Endothelial cell of hepatic sinusoid (primary cell): ENCODE measurements around the gene KCTD4.
"Not testable (repeated sequence)": the region's sequence is repeated elsewhere in the genome, so short reads cannot be mapped to it uniquely, and the experiment has no call there.

Source experiments
- in situ Hi-C: cut with HindIII; loops from 2 replicates; pipeline ENCODE4 v1.10.0; 2017; ENCODE audit warnings: low sequenced_read_pairs

KCTD4 gene

DNA sequence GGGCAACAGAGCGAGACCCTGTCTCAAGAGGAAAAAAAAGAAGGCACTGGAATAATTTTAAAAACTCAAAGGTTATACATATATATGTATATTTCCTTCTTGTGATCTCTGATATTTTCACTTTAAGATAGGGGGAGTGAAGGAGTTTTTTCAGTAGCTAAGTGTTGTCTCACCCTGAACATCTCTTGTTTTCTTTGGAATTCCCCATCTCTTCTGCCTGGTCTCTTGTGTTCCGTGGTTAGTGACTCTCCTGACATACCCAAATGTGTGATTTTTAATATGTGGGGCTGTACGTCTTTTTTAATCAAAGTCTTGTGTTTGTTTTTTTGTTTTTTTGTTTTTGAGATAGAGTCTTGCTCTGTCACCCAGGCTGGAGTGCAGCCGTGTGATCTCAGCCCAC is 15.3 kb upstream of the KCTD4 start:
- in situ Hi-C loops = no loop called here

DNA sequence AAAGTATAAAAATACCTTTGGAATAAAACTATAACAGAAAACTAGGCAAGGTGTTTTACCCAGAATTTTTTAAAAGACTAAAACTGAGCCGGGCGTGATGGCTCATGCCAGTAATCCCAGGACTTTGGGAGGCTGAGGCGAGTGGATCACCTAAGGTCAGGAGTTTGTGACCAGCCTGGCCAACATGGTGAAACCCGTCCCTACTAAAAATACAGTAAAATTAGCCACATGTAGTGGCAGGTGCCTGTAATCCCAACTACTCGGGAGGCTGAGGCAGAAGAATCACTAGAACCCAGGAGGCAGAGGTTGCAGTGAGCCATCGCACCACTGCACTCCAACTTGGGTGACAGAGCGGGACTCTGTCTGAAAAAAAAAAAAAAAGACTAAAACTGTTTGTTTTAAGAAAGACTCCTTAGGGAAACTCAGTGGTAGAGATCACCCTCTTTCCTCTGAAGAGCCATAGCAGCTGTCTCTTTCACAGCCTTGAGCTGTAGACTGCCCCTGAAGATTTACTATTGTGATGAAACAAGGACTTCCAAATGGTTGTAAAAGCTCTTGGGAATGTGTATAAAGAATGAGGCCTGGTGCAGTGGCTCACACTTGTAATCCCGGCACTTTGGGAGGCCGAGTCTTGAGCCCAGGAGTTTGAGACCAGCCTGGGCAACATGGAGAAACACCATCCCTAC is 14.7 kb upstream of the KCTD4 start:
- in situ Hi-C loops = no loop called here

DNA sequence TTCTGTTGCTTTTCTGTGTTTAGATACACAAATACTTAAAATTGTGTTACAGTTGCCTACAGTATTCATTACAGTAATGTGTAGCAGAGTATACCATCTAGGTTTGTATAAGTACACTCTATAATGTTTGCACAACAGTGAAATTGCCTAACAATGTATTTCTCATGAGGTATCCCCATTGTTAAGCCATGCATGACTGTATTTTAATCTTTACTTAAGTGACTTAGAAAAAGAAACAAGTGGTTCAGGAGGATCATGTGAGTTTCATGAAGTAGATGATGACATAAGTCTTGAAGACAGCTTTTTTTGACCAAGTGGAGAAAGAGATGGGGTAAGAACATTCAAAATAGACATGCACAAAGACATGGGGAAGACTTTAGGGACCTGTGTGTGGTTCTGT is 8.4 kb upstream of the KCTD4 start:
- in situ Hi-C loops = no loop called here

DNA sequence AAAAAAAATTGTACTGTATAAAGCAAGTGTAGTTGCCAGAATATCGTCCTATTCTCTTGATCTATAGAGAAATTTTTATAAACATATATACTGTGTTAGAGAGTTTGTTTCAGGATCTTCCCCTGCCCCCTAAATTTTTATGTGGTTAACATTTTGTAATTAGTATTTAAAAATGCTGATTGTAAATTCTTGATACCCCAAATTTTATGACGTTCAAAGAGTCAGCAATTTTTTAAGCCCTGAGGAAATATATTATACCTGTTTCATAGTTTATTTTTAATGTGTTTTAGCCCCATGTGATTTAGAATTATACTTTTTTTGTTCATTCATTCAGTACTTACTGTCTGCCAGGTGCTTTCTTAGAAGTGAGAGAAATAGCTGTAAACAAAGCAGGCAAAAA is 7.3 kb upstream of the KCTD4 start:
- in situ Hi-C loops = no loop called here

DNA sequence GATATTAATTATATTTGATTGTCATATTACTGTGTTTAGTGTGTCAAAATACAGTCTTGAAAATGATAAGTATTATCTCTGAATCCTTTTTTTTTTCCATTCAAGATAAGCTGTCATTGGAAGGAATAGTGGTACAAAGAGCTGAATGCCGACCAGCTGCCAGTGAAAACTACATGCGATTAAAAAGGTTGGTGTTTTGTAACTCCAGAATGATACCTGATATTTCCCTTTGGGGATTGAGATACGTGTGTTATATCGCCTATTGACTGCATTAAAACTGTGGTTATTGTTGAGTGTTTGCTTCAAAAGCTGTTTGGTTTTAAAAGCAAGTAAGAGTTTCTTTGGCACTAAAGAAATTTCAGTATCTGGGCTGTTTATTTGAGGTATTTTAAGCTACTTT is 6.5 kb upstream of the KCTD4 start:
- in situ Hi-C loops = no loop called here

DNA sequence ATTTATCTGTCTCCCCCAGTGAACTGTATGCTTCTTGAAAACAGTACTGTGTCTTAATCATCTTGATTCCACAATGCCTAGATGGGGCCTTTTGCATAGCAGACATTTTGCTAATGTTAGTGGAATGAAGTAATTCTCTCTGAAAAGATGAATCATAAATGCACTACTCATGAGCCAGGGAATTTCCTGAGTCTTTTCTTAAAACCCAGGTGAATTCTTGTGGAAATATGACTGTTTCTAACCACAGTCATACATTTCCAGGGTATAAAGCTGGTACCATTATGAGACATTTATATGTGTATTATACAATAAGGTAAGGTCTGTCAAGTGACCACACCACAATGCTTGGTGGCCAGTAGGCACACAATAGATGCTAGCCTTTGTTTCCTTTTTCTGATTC is 5.5 kb upstream of the KCTD4 start:
- in situ Hi-C loops = no loop called here

DNA sequence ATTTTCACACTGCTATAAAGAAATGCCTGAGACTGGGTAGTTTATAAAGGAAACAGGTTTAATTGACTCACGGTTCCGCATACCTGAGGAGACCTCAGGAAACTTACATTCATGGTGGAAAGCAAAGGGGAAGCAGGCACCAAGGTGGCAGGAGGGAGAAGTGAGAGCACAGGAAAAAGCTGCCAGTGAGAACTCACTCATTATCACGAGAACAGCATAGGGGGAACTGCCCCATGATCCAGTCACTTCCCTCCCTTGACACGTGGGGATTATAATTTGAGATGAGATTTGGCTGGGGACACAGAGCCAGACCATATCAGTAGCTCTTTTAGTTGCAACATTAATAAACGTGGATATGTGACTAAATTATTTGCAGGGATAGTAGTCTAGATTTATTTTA is 4.3 kb upstream of the KCTD4 start:
- in situ Hi-C loops = no loop called here

DNA sequence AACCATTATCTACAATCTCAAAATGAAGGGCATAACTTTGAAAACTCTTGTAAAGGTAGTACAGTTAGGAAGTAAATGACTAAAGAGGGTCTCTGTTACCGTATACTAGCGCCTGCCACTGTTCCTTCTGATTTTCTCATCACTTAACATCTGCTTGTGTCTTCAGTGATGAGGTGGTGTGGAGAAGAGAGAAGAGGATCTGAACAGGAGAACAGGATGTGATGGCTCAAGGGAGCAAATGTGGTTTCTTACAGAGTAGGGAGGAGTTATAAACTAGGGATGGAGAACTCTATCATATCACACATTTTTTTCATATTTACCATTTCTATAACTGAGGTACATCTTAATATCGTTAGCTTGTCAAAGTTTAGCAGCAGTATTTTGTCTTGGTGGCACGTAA is 1.1 kb downstream of the KCTD4 start:
- in situ Hi-C loops = no loop called here

DNA sequence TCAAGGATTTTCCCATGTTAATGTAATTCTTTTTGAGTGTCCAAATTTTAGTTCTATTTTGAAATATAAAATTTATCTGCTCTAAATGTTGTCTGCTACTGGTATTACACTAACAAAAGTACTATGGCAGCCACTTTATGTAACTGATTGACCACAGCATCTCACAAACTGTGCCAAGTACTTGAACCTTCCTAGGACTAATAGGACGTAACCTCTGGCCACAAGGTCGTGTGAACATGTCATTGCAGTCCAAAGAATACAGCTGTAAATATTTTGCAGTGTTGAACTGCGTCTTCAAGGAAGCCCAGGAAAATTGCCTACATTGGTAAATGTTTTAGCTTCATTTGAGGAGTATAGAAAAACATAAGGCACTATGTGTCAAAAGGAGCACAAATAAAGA is 1.9 kb downstream of the KCTD4 start:
- in situ Hi-C loops = no loop called here

DNA sequence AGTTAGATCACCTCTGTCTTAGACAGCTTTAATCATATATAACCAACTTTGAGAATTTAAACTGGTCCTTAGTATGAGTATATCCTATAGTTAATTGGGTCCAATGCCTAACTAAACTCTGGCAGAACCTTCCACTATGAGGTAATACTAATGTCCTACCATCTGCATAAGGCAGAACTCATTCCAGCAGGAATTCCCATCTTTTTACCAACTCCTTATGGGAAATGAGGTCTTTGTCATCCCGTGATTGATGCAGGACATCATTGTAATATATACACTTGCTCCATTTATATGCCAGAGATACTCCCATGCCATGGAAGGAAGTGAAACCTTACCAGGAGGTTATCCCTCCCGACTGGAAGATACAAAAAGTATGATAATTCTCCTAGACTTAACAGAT is 2.8 kb downstream of the KCTD4 start:
- in situ Hi-C loops = no loop called here

DNA sequence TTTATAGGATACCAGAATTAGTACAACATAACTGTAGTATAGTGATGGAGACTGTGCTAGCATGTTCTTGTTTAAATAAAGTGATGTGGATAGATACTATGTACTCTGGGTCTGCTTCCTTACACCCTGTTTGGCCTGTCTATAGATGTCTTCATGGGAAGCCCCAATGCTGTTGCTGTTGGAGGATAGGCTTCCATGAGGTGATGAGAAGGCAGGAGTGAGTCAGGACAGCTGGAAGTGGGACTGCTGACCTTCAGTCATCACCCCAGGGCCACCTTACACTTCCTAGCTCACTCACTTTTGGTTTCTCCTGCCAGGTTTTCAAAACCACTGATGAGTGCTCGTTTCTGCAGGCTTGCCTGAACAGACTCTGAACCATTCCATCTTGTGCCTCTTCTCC is 4.2 kb downstream of the KCTD4 start:
- in situ Hi-C loops = no loop called here

DNA sequence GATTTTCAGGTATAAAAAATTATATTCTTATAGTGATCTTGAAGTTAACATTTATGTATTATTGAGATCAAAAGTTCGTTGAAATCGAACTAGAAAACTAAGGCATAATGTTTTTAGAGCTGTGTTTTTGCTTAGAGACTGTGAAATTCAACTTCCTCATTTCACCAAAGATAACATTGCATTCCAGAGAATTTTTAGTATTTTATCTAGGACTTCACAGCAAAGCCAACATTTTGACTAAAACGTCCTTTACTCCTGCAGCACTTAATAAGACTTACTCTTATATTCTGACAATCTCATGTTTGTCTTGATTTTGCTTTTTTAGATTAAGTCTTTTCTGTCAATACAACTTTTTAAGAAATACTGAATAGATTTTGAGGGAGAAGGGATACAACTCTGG is 4.7 kb downstream of the KCTD4 start:
- in situ Hi-C loops = no loop called here

DNA sequence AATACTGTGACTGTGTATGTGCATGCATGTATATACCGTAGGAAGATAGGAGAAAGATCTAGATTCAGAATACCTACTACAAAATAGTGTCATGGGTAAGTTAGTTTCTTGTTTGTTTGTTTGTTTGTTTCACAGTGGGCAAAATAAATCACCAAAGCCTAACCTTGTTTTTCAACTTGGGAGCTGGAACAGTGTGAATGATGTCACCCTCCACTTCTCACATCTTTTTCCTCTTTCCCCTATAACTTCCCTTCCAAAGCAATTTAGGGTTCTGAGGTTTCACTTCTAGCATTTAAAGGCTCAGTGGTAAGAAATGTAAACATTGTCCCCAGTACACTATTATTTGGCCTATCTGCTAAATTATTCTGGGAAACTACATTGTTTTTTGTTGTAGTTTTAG is 5.4 kb downstream of the KCTD4 start:
- in situ Hi-C loops = no loop called here

DNA sequence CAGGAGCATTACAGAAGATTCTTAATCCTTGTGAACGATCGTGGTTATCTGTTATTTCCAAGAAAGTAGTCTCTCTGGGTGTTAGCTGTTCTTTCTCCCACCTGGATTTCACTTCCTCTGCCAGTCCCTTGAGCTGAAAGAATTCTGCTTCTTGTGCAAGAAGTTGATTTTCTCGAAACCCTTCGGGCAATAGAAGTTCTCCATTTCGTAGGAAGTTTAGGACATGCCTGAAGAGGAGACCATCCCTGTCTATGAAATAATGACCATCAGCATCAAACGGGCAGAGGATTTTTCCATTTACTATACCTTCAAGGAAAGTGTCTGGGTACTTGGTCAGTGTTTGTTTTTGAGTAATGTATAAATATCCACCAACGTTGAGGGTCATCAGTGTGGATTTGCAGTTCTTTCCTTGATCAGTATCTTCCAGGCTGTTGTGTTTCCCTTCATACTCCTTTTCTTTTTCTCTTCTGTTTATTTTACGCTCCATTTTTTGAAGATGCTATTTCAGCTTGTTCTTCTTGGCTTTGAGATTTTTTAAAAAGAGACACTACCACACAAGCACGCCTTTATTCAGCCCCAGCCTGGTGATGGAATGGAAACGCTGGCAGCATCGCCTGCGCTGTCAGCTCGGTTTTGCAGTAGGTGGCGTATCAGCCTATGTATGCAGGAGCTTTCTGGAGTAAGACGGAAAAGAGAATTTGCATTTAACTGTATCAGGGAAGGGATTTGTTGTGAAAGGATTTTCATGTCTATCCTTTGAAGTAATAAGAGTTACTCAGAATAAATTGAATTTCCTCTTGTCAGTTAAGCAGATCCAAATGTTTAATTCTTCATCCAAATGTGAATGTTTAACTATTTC is 6.5 kb downstream of the KCTD4 start:
- in situ Hi-C loops = loop anchor here (5.0 kb wide), 1 partner anchor 98 kb away; no protein-coding TSS in a partner anchor

DNA sequence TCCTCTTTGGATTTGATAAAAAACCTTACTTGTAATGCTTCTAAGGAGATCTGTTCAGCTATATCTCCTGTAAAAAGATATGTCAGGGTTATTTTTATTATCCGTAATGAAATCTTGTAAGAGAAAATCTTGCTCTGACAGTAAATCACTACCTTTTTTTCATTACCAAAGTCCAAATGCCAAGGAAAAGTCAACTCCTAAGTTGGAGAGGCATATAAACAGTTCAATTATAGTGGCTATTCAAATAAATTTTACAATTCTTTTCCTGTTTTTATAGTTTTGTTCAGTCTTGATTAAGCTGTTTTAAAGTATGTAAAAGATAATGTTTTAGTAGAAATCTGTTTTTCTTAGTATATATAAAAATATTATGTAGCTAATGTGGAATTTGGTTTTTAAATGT is 9.0 kb downstream of the KCTD4 start:
- in situ Hi-C loops = loop anchor here (5.0 kb wide), 1 partner anchor 100 kb away; no protein-coding TSS in a partner anchor

DNA sequence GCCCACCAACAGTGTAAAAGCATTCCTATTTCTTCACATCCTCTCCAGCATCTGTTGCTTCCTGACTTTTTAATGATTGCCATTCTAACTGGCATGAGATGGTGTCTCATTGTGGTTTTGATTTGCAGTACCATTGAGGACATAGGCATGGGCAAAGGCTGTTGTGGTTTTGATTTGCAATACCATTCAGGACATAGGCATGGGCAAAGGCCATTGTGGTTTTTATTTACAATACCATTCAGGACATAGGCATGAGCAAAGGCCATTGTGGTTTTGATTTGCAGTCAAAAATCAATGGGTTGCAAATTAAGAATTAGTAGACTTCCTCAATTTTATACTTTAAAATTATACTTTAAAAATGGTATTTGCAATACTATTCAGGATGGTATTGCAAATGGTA is 11.3 kb downstream of the KCTD4 start:
- in situ Hi-C loops = not testable (repeated sequence)

DNA sequence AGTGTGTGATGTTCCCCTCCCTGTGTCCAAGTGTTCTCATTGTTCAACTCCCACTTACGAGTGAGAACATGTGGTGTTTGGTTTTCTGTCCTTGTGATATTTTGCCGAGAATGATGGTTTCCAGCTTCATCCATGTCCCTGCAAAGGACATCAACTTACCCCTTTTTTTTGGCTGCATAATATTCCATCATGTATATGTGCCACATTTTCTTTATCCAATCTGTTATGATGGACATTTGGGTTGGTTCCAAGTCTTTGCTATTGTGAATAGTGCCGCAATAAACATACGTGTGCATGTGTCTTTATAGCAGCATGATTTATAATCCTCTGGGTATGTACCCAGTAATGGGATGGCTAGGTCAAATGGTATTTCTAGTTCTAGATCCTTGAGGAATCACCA is 11.8 kb downstream of the KCTD4 start:
- in situ Hi-C loops = not testable (repeated sequence)

DNA sequence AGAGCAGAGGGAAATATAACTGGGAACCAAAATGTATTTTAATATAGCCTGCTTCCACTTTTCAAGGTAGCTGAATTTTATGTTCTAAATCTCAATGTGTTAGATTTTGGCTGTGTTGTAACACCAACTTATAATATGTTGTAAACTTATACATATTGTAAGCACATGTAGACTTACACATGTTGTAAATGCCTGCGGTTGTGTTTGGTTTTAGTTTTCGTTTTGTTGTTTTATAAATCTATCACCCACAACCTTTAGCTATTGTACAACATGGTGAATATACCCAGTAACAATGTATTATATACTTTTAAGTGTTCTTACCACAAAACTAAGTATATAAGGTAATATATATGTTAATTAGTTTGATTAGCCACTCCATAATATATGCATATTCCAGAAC is 15.6 kb downstream of the KCTD4 start:
- in situ Hi-C loops = no loop called here

DNA sequence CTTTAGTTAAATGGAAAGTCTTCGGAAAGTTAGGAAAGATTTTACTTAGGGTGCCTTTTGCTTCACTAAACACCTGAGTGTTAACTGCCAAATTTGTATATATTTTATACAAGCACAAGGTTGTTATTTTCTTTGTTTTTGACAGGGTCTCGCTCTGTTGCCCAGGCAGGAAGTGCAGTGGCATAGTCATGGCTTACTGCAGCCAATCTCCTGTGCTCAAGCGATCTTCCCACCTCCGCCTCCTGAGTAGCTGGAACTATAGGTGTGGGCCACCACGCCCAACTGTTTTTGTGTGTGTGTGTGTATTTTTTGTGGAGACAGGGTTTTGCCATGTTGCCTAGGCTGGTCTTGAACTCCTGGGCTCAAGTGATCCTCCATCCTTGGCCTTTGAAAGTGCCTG is 16.2 kb downstream of the KCTD4 start:
- in situ Hi-C loops = no loop called here

DNA sequence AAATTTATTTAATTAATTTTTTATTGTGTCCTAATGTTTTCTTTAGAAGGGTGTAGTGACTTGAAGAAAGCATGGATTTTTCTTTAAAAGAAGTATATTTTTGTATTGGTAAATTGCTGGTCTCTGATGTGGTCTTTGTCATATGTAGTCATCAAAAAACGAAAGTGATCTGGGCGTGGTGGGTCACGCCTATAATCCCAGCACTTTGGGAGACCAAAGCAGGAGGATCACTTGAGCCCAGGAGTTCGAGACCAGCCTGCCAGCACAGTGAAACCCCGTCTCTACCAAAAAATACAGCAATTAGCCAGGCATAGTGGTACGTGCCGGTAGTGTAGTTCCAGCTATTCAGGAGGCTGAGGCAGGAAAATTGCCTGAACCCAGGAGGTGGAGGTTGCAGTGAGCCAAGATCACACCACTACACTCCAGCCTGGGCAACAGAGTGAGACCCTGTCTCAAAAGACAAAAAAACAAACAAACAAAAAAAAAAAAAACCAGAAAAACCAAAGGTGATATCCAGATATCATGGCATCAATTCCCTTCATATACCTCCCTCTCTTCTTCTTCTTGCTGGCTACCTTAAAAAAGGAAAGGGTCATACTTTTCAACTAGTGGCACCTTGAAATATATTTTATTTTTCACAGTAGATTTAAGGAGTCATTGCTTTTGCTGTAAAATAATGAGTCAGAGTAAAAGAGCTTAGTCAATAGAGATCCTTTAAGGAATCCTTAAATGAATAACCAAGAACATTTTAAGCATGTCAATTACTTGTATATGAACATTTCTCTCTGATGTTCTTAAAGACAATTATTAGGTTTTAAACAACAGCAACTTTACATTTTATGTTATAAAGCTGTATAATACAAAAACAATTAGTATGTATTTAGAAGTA is 19.9 kb downstream of the KCTD4 start:
- in situ Hi-C loops = no loop called here

DNA sequence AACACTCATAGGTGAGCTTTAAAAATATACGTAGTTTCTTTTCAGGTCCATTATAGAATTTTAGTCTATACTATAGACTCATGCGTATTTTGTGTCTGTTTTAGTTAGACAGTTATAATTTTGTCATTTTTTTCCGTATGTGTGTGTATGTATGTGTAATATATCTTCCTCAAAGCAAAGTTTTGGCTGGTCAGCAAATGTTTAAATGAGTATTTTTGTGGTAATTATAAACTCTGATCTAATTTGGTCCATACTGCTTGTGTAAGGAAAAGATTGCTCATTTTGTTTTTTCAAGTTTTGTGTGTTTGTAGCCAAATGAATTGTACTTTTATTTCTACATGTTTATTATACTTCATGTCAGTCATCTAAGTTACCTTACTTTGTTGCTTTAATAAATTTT is 20.5 kb downstream of the KCTD4 start:
- in situ Hi-C loops = no loop called here
